ENCODE data around the gene CLEC4C. TPM values are rescaled to one million over a fixed set of nuclear protein-coding genes. Genes with fewer than 3 reads are reported as not detected.

CLEC4C gene
- total RNA-seq, 1 experiment from 2014 or later: not detected

- Histone ChIP-seq H3K27me3 (ENCODE audit: control insufficient read depth, insufficient read depth, low read length) (no peaks in the 10 kb centered on the region), H3K9me3 (ENCODE audit: control insufficient read depth, insufficient read depth, low read depth, low read length) (no peaks in the 10 kb centered on the region), H3K27ac (ENCODE audit: low read length) (no peak overlapping the region), H3K36me3 (ENCODE audit: control insufficient read depth, insufficient read depth, low read length) (no peaks in the 10 kb centered on the region), H3K4me1 (ENCODE audit: control insufficient read depth, insufficient read depth, low read length) (no peaks in the 10 kb centered on the region), H3K4me3 (ENCODE audit: low read depth in 2 of 2, low read length in 2 of 2) (no peak overlapping the region)
- intact Hi-C loops (cut with micrococcal nuclease; ENCODE audit: unreplicated experiment): no loop called here
- TF ChIP-seq REST (IDR thresholded peaks at IDR 0.05; ENCODE audit: insufficient read depth in 1 of 2, low read depth in 2 of 2, low read length in 1 of 2) (no peak), SIN3A (IDR thresholded peaks at IDR 0.05; ENCODE audit: borderline replicate concordance, insufficient read depth, low read depth, low read length) (no peak), TCF7L2 (IDR thresholded peaks at IDR 0.05; ENCODE audit: low read depth, low read length) (no peak), POLR2AphosphoS5 (IDR thresholded peaks at IDR 0.05; ENCODE audit: low read depth, low read length) (no peak), CTCF (IDR thresholded peaks at IDR 0.05) (no peak; the same call in none of the 2 replicates)
- ATAC-seq (0 out of 2 replicates have a peak, but pooled peaks have one; percentile 58), DNase-seq (ENCODE audit: low read depth, low spot score) (no peak)
- no TSS peak for BruUV-seq (replicated peaks)
- POLR2A ChIA-PET: no interaction called here
- in situ Hi-C loops (cut with HindIII; ENCODE audit: low pct_unique_long_range_greater_than_20kb, low sequenced_read_pairs): no loop called here
- CTCF ChIA-PET: no interaction called here
These were observed 30.8 kb downstream of the CLEC4C start for GRCh38 chr12:7716381-7716780.

- Histone ChIP-seq H3K27ac (ENCODE audit: low read length) (no peak overlapping the region), H3K4me3 (ENCODE audit: low read depth in 2 of 2, low read length in 2 of 2) (no peak overlapping the region), H3K9me3 (ENCODE audit: control insufficient read depth, insufficient read depth, low read depth, low read length) (no peaks in the 10 kb centered on the region), H3K27me3 (ENCODE audit: control insufficient read depth, insufficient read depth, low read length) (no peaks in the 10 kb centered on the region), H3K4me1 (ENCODE audit: control insufficient read depth, insufficient read depth, low read length) (no peaks in the 10 kb centered on the region), H3K36me3 (ENCODE audit: control insufficient read depth, insufficient read depth, low read length) (no peaks in the 10 kb centered on the region)
- CTCF ChIA-PET: no interaction called here
- no peak for DNase-seq (ENCODE audit: low read depth, low spot score)
- intact Hi-C loops (cut with micrococcal nuclease; ENCODE audit: unreplicated experiment) (no loop called here), in situ Hi-C loops (cut with HindIII; ENCODE audit: low pct_unique_long_range_greater_than_20kb, low sequenced_read_pairs) (no loop called here)
- POLR2A ChIA-PET: no interaction called here
- no peak for ATAC-seq
- BruUV-seq (replicated peaks): no TSS peak
- TF ChIP-seq SIN3A (IDR thresholded peaks at IDR 0.05; ENCODE audit: borderline replicate concordance, insufficient read depth, low read depth, low read length) (no peak), REST (IDR thresholded peaks at IDR 0.05; ENCODE audit: insufficient read depth in 1 of 2, low read depth in 2 of 2, low read length in 1 of 2) (no peak), CTCF (IDR thresholded peaks at IDR 0.05) (no peak), POLR2AphosphoS5 (IDR thresholded peaks at IDR 0.05; ENCODE audit: low read depth, low read length) (no peak), TCF7L2 (IDR thresholded peaks at IDR 0.05; ENCODE audit: low read depth, low read length) (no peak)
These were observed 34.2 kb downstream of the CLEC4C start for GRCh38 chr12:7712841-7713442.
